Naive thymus-derived CD8-positive, alpha-beta T cell (primary cell): ENCODE measurements around the gene PHKG2. TPM values are rescaled to one million over a fixed set of nuclear protein-coding genes. Genes with fewer than 3 reads are reported as not detected.

Experiments used
- ATAC-seq, 2 donors: fragments of 150-1000 bp; cut with Tn5 transposase in 1 of 2; sonication (Bioruptor Pico), chemical (Tn5 transposase) in 1 of 2; 1 replicate in 1 of 2; 2 replicates in 1 of 2; pipeline ENCODE4 v1.10.0; 2021; ENCODE audit warnings: mild to moderate bottlenecking in 2 of 2, moderate library complexity in 2 of 2
- POLR2A ChIA-PET: fragments of 350-600 bp; sonication (Branson Sonifier 250); formaldehyde crosslinking; loops from one replicate; lab custom pipeline; 2021; ENCODE audit warnings: antibody characterized with exemption; lab: Charles Lee
- DNase-seq, 10 donors: peaks; one replicate each; pipeline versions ENCODE4 v3.0.0 to v3.0.0-alpha.2; 2020 to 2022
- H3K27ac Mint-ChIP-seq, 10 donors: one replicate each; pipeline ENCODE4 v1.8.0; 2020 to 2022; ENCODE audit warnings: mild to moderate bottlenecking in 10 of 10, mixed read lengths in 10 of 10, moderate library complexity in 4 of 10, inconsistent platforms in 1 of 10
- H3K27me3 Mint-ChIP-seq, 5 donors: one replicate each; pipeline ENCODE4 v1.8.0; 2021 to 2022; ENCODE audit warnings: mixed read lengths in 5 of 5
- H3K36me3 Mint-ChIP-seq, 3 donors: one replicate each; pipeline ENCODE4 v1.8.0; 2020 to 2022; ENCODE audit warnings: mixed read lengths in 3 of 3, mild to moderate bottlenecking in 2 of 3, inconsistent platforms in 1 of 3
- H3K4me1 Mint-ChIP-seq, 4 donors: one replicate each; pipeline ENCODE4 v1.8.0; 2021 to 2022; ENCODE audit warnings: mixed read lengths in 4 of 4
- H3K4me3 Mint-ChIP-seq, 10 donors: one replicate each; pipeline ENCODE4 v1.8.0; 2020 to 2022; ENCODE audit warnings: mild to moderate bottlenecking in 10 of 10, mixed read lengths in 10 of 10, moderate library complexity in 6 of 10, inconsistent platforms in 1 of 10
- H3K9me3 Mint-ChIP-seq, 9 donors: one replicate each; pipeline ENCODE4 v1.8.0; 2020 to 2022; ENCODE audit warnings: mixed read lengths in 9 of 9, mild to moderate bottlenecking in 3 of 9, inconsistent platforms in 1 of 9, moderate library complexity in 1 of 9
- polyA plus RNA-seq, 3 donors: library from polyadenylated mRNA; unstranded; fragments of 300-500 nt; fragmentation: Illumina TruSeq; gene quantifications; one replicate each; pipeline ENCODE4 v1.2.3, GENCODE V29; 2021
- total RNA-seq, 8 experiments: library from RNA in 2 of 8; stranded (reverse) in 2 of 8; gene quantifications; one replicate each; pipeline ENCODE4 v1.2.3 and lab custom pipeline; 2021 to 2026

PHKG2 gene
- total and polyA plus RNA-seq, 5 experiments from 2014 or later: 39.7 to 53.7 (median 43.1) TPM

GRCh38 chr16:30728899-30729672 is 19.1 kb upstream of the PHKG2 start:
- H3K27ac Mint-ChIP-seq: peak overlapping the region in 3 of 10 donors; percentile 13 to 44 (median 31)
- H3K36me3 Mint-ChIP-seq: peaks cover 5 to 83% (median 16%) of the 10 kb centered on the region in 3 donors
- no peaks in the 10 kb centered on the region for H3K27me3 Mint-ChIP-seq
- H3K4me3 Mint-ChIP-seq: no peak overlapping the region
- H3K9me3 Mint-ChIP-seq: no peaks in the 10 kb centered on the region
- POLR2A ChIA-PET: interaction anchor here (0.8 to 1.3 kb wide), 2 partner anchors 9 kb away, joined by 3 read pairs; no protein-coding TSS in a partner anchor
- no peak for ATAC-seq
- no peak for DNase-seq
- peaks cover 6 to 11% (median 9%) of the 10 kb centered on the region in 4 donors for H3K4me1 Mint-ChIP-seq

- DNase-seq (no peak), ATAC-seq (no peak)
- POLR2A ChIA-PET: no interaction called here
- H3K27ac Mint-ChIP-seq: peak overlapping the region in 2 of 10 donors; percentile 15 to 19
- peaks cover 5 to 85% (median 15%) of the 10 kb centered on the region in 3 donors for H3K36me3 Mint-ChIP-seq
- no peaks in the 10 kb centered on the region for H3K9me3 Mint-ChIP-seq
- H3K27me3 Mint-ChIP-seq: no peaks in the 10 kb centered on the region
- H3K4me1 Mint-ChIP-seq: peaks cover 0 to 6% (median 2%) of the 10 kb centered on the region in 4 donors
- H3K4me3 Mint-ChIP-seq: no peak overlapping the region
These were observed 16.8 kb upstream of the PHKG2 start for GRCh38 chr16:30731411-30731810.

- Mint-ChIP-seq H3K4me3 (no peak overlapping the region), H3K36me3 (peaks cover 0 to 79% (median 16%) of the 10 kb centered on the region in 3 donors), H3K9me3 (no peaks in the 10 kb centered on the region), H3K4me1 (peaks cover 4 to 18% (median 11%) of the 10 kb centered on the region in 4 donors), H3K27ac (peak overlapping the region in 5 of 10 donors; percentile 37 to 63 (median 47)), H3K27me3 (no peaks in the 10 kb centered on the region)
- POLR2A ChIA-PET: interaction anchor here (1.0 to 2.2 kb wide), 3 partner anchors 8 to 11 kb away, joined by 3 to 11 read pairs (median 5); partner anchors contain the start of gene PHKG2
- DNase-seq (peak in 1 of 10 donors; percentile 57), ATAC-seq (no peak)
These were observed 11.0 kb upstream of the PHKG2 start for GRCh38 chr16:30736995-30737793.

GRCh38 chr16:30737794-30738648 is 10.2 kb upstream of the PHKG2 start:
- DNase-seq: no peak
- H3K9me3 Mint-ChIP-seq: no peaks in the 10 kb centered on the region
- H3K4me1 Mint-ChIP-seq: peaks cover 4 to 20% (median 12%) of the 10 kb centered on the region in 4 donors
- no peak overlapping the region for H3K4me3 Mint-ChIP-seq
- peak overlapping the region in 3 of 10 donors; percentile 42 to 86 (median 63) for H3K27ac Mint-ChIP-seq
- POLR2A ChIA-PET: interaction anchor here (1.0 to 2.2 kb wide), 2 partner anchors 9 to 10 kb away, joined by 3 to 11 read pairs; partner anchors contain the start of gene PHKG2
- H3K27me3 Mint-ChIP-seq: no peaks in the 10 kb centered on the region
- no peak for ATAC-seq
- H3K36me3 Mint-ChIP-seq: peaks cover 0 to 79% (median 16%) of the 10 kb centered on the region in 3 donors

GRCh38 chr16:30738984-30739951 is 9.0 kb upstream of the PHKG2 start:
- Mint-ChIP-seq H3K9me3 (no peaks in the 10 kb centered on the region), H3K36me3 (peaks cover 0 to 74% (median 12%) of the 10 kb centered on the region in 3 donors), H3K4me1 (peaks cover 4 to 20% (median 12%) of the 10 kb centered on the region in 4 donors)

GRCh38 chr16:30740364-30741251 is 7.6 kb upstream of the PHKG2 start:
- Mint-ChIP-seq H3K27me3 (no peaks in the 10 kb centered on the region), H3K27ac (peak overlapping the region in 9 of 10 donors; percentile 5 to 79 (median 67)), H3K4me1 (peaks cover 4 to 20% (median 14%) of the 10 kb centered on the region in 4 donors), H3K36me3 (peaks cover 0 to 69% (median 12%) of the 10 kb centered on the region in 3 donors), H3K4me3 (no peak overlapping the region), H3K9me3 (no peaks in the 10 kb centered on the region)
- ATAC-seq: no peak
- DNase-seq: no peak
- POLR2A ChIA-PET: no interaction called here

More at GRCh38 chr16:30738984-30739951, 9.0 kb upstream of the PHKG2 start:
- no peak for ATAC-seq
- DNase-seq: no peak
- POLR2A ChIA-PET: interaction anchor here (2.2 kb wide), 1 partner anchor 9 kb away, joined by 11 read pairs; the partner anchor contains the start of gene PHKG2
- Mint-ChIP-seq H3K27ac (peak overlapping the region in 4 of 10 donors; percentile 22 to 41 (median 38)), H3K27me3 (no peaks in the 10 kb centered on the region), H3K4me3 (no peak overlapping the region)

GRCh38 chr16:30741461-30741914 is 6.7 kb upstream of the PHKG2 start:
- Mint-ChIP-seq H3K4me1 (peaks cover 4 to 20% (median 14%) of the 10 kb centered on the region in 4 donors), H3K9me3 (no peaks in the 10 kb centered on the region), H3K27me3 (no peaks in the 10 kb centered on the region), H3K4me3 (no peak overlapping the region), H3K36me3 (peaks cover 0 to 60% (median 9%) of the 10 kb centered on the region in 3 donors), H3K27ac (peak overlapping the region in 4 of 10 donors; percentile 4 to 37 (median 18))
- POLR2A ChIA-PET: no interaction called here
- ATAC-seq (no peak), DNase-seq (no peak)

DNA sequence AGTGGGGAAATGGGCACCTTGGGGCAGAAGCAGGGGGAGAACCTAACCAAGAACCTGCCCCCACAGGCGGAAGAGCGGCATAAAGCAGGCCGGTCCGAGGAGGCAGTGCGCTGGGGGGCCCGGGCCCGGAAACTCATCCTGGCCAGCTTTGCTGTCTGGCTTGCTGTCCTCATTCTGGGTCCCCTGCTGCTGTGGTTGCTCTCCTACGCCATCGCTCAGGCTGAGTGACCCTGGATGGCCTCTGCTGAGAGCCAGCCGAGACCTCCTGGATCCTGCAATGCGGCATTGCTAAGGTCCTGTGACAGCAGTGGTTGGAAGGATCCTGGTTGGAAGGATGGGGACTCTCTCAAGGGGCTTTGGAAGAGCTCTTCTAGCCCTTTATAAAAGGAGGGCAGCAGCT is 4.5 kb upstream of the PHKG2 start:
- Mint-ChIP-seq H3K27ac (peak overlapping the region in 4 of 10 donors; percentile 23 to 61 (median 52)), H3K4me3 (no peak overlapping the region), H3K4me1 (peaks cover 18 to 31% (median 23%) of the 10 kb centered on the region in 4 donors), H3K27me3 (no peaks in the 10 kb centered on the region), H3K9me3 (no peaks in the 10 kb centered on the region), H3K36me3 (peaks cover 0 to 37% (median 0%) of the 10 kb centered on the region in 3 donors)
- POLR2A ChIA-PET: interaction anchor here (1.7 kb wide), 1 partner anchor 62 kb away, joined by 4 read pairs; no protein-coding TSS in a partner anchor
- ATAC-seq: no peak
- no peak for DNase-seq

GRCh38 chr16:30744183-30744582 is 4.0 kb upstream of the PHKG2 start:
- Mint-ChIP-seq H3K27me3 (no peaks in the 10 kb centered on the region), H3K36me3 (peaks cover 0 to 33% (median 0%) of the 10 kb centered on the region in 3 donors), H3K9me3 (no peaks in the 10 kb centered on the region), H3K4me3 (no peak overlapping the region), H3K4me1 (peaks cover 18 to 35% (median 26%) of the 10 kb centered on the region in 4 donors), H3K27ac (peak overlapping the region in 1 of 10 donors; percentile 22)
- POLR2A ChIA-PET: no interaction called here
- ATAC-seq: no peak
- DNase-seq: no peak

- no peaks in the 10 kb centered on the region for H3K27me3 Mint-ChIP-seq
- peaks cover 0 to 32% (median 0%) of the 10 kb centered on the region in 3 donors for H3K36me3 Mint-ChIP-seq
- DNase-seq (no peak), ATAC-seq (no peak)
- peaks cover 25 to 44% (median 33%) of the 10 kb centered on the region in 4 donors for H3K4me1 Mint-ChIP-seq
- H3K9me3 Mint-ChIP-seq: no peaks in the 10 kb centered on the region
- peak overlapping the region in 1 of 10 donors; percentile 5 for H3K4me3 Mint-ChIP-seq
- peak overlapping the region in 5 of 10 donors; percentile 36 to 85 (median 76) for H3K27ac Mint-ChIP-seq
- POLR2A ChIA-PET: no interaction called here
These were observed 3.1 kb upstream of the PHKG2 start for GRCh38 chr16:30745082-30745481.
